ENCODE measurements around the gene FHAD1. TPM values are rescaled to one million over a fixed set of nuclear protein-coding genes. Genes with fewer than 3 reads are reported as not detected.

Gene FHAD1
- polyA plus RNA-seq, 1 of the 3 experiments (the other 2 are of a cell fraction) = 0.48 TPM

- no peaks in the 10 kb centered on the region for H3K79me2 ChIP-seq (ENCODE audit: insufficient read depth)
- H3K27ac ChIP-seq (ENCODE audit: low read depth in 2 of 2, low read length in 1 of 2) = no peak overlapping the region
- no peaks in the 10 kb centered on the region for H3K36me3 ChIP-seq (replicated peaks in 1 of 2; ENCODE audit: control insufficient read depth in 1 of 2, insufficient read depth in 2 of 2, low read length in 1 of 2)
- no peak for TF ChIP-seq TCF12 (IDR thresholded peaks at IDR 0.05)
- TF ChIP-seq MXI1 (IDR thresholded peaks at IDR 0.05; ENCODE audit: low read depth, low read length) = no peak
- no peak for TF ChIP-seq SIN3A (IDR thresholded peaks at IDR 0.05; ENCODE audit: borderline replicate concordance, low read depth, low read length)
- H3K4me3 ChIP-seq (ENCODE audit: low read depth in 2 of 2, low read length in 1 of 2) = no peak overlapping the region
- H4K20me1 ChIP-seq (ENCODE audit: insufficient read depth) = no peaks in the 10 kb centered on the region
- DNase-seq = no peak
- ChIA-PET CTCF (interaction anchor here (2.3 kb wide), 1 partner anchor 9 kb away, joined by 5 read pairs; no protein-coding TSS in a partner anchor), POLR2A (interaction anchor here (1.0 kb wide), 1 partner anchor 13 kb away, joined by 3 read pairs; no protein-coding TSS in a partner anchor)
- no peak overlapping the region for H3K9ac ChIP-seq
- 67% methylated on average over 1 of the region's 1 CpG for WGBS (ENCODE audit: low lambda C conversion rate)
- H2AFZ ChIP-seq (ENCODE audit: low read depth) = no peak overlapping the region
- H3K4me2 ChIP-seq = no peak overlapping the region
- H3K9me3 ChIP-seq = no peaks in the 10 kb centered on the region
- no peaks in the 10 kb centered on the region for H3K27me3 ChIP-seq (ENCODE audit: insufficient read depth)
- H3K9me2 ChIP-seq = no peaks in the 10 kb centered on the region
- no peaks in the 10 kb centered on the region for H3F3A ChIP-seq (replicated peaks; ENCODE audit: insufficient read depth)
- peaks cover 0 to 4% of the 10 kb centered on the region in 2 experiments; a peak in 1 of 4 replicates for H3K4me1 ChIP-seq (ENCODE audit: control insufficient read depth in 1 of 2, insufficient read depth in 2 of 2, low read depth in 1 of 2, low read length in 1 of 2)
Measured at GRCh38 chr1:15238789-15239188, 8.2 kb upstream of the FHAD1 start.

DNA sequence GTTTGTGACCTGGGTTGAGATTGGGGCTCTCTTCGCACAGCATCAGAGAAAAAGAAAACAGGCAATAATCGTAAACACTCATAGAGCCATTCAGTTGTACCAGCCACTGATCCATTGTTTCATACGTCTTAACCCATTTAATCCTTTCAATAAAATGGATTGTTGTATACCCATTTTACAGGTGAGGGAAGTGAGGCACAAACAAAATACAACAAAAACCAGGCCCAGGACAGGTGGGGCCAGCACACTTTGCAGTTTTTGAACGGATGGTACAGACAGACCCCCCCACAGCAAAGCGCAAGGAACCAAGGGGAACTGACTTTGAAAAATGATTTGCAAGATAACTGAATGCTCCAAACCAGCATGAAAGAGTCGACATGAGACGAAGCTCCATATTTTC, 4.3 kb upstream of the FHAD1 start:
- no peaks in the 10 kb centered on the region for H3K27me3 ChIP-seq (ENCODE audit: insufficient read depth)
- no peak overlapping the region for H3K4me3 ChIP-seq (ENCODE audit: low read depth in 2 of 2, low read length in 1 of 2)
- H3K27ac ChIP-seq (ENCODE audit: low read depth in 2 of 2, low read length in 1 of 2) = no peak overlapping the region
- no peaks in the 10 kb centered on the region for H4K20me1 ChIP-seq (ENCODE audit: insufficient read depth)
- POLR2A ChIA-PET = interaction anchor here (0.7 to 0.9 kb wide), 2 partner anchors 17 to 90 kb away, joined by 3 read pairs; no protein-coding TSS in a partner anchor
- H2AFZ ChIP-seq (ENCODE audit: low read depth) = no peak overlapping the region
- H3K9ac ChIP-seq = no peak overlapping the region
- H3K4me1 ChIP-seq (ENCODE audit: control insufficient read depth in 1 of 2, insufficient read depth in 2 of 2, low read depth in 1 of 2, low read length in 1 of 2) = peaks cover 0 to 16% of the 10 kb centered on the region in 2 experiments; a peak in 1 of 4 replicates
- no peak for TF ChIP-seq MEF2A (IDR thresholded peaks at IDR 0.05; ENCODE audit: borderline replicate concordance, low read depth)
- TF ChIP-seq PBX3 (IDR thresholded peaks at IDR 0.05) = no peak
- no peak for TF ChIP-seq FOSL2 (IDR thresholded peaks at IDR 0.05; ENCODE audit: borderline replicate concordance, low read depth)
- TF ChIP-seq RXRA (IDR thresholded peaks at IDR 0.05; ENCODE audit: borderline replicate concordance, low read depth) = no peak
- no peak for TF ChIP-seq ELF1 (IDR thresholded peaks at IDR 0.05)
- no peak for TF ChIP-seq TAF1 (IDR thresholded peaks at IDR 0.05; ENCODE audit: borderline replicate concordance, low read depth, low read length)
- H3F3A ChIP-seq (replicated peaks; ENCODE audit: insufficient read depth) = no peaks in the 10 kb centered on the region
- no peaks in the 10 kb centered on the region for H3K79me2 ChIP-seq (ENCODE audit: insufficient read depth)
- DNase-seq = no peak
- H3K9me2 ChIP-seq = no peaks in the 10 kb centered on the region
- CTCF ChIA-PET = interaction anchor here (1.1 to 1.7 kb wide), 2 partner anchors 29 to 90 kb away, joined by 3 read pairs; no protein-coding TSS in a partner anchor
- no peak overlapping the region for H3K4me2 ChIP-seq
- no peaks in the 10 kb centered on the region for H3K36me3 ChIP-seq (replicated peaks in 1 of 2; ENCODE audit: control insufficient read depth in 1 of 2, insufficient read depth in 2 of 2, low read length in 1 of 2)
- WGBS (ENCODE audit: low lambda C conversion rate) = 89% methylated on average over 7 of the region's 7 CpGs
- H3K9me3 ChIP-seq = no peaks in the 10 kb centered on the region

GRCh38 chr1:15243275-15244043, 3.6 kb upstream of the FHAD1 start:
- no peaks in the 10 kb centered on the region for H3K36me3 ChIP-seq (replicated peaks in 1 of 2; ENCODE audit: control insufficient read depth in 1 of 2, insufficient read depth in 2 of 2, low read length in 1 of 2)
- H3K79me2 ChIP-seq (ENCODE audit: insufficient read depth) = no peaks in the 10 kb centered on the region
- CTCF ChIA-PET = interaction anchor here (1.1 kb wide), 1 partner anchor 91 kb away, joined by 3 read pairs; no protein-coding TSS in a partner anchor
- H3K9ac ChIP-seq = no peak overlapping the region
- WGBS (ENCODE audit: low lambda C conversion rate) = 70% methylated on average over 10 of the region's 10 CpGs
- no peak overlapping the region for H2AFZ ChIP-seq (ENCODE audit: low read depth)
- H3K9me3 ChIP-seq = no peaks in the 10 kb centered on the region
- no peaks in the 10 kb centered on the region for H3K9me2 ChIP-seq
- no peaks in the 10 kb centered on the region for H3K27me3 ChIP-seq (ENCODE audit: insufficient read depth)
- DNase-seq = no peak
- no peaks in the 10 kb centered on the region for H3F3A ChIP-seq (replicated peaks; ENCODE audit: insufficient read depth)
- no peaks in the 10 kb centered on the region for H4K20me1 ChIP-seq (ENCODE audit: insufficient read depth)
- H3K27ac ChIP-seq (ENCODE audit: low read depth in 2 of 2, low read length in 1 of 2) = no peak overlapping the region
- no peak overlapping the region for H3K4me3 ChIP-seq (ENCODE audit: low read depth in 2 of 2, low read length in 1 of 2)
- POLR2A ChIA-PET = interaction anchor here (0.7 to 0.9 kb wide), 2 partner anchors 17 to 91 kb away, joined by 3 read pairs; no protein-coding TSS in a partner anchor
- H3K4me1 ChIP-seq (ENCODE audit: control insufficient read depth in 1 of 2, insufficient read depth in 2 of 2, low read depth in 1 of 2, low read length in 1 of 2) = peaks cover 0 to 16% of the 10 kb centered on the region in 2 experiments; a peak in 1 of 4 replicates
- no peak overlapping the region for H3K4me2 ChIP-seq
- TF ChIP-seq MAX (IDR thresholded peaks at IDR 0.05; ENCODE audit: low read depth) (no peak), FOXM1 (IDR thresholded peaks at IDR 0.05; ENCODE audit: low read depth) (no peak), JUND (IDR thresholded peaks at IDR 0.05) (no peak), POLR2AphosphoS5 (IDR thresholded peaks at IDR 0.05; ENCODE audit: low read depth, low read length) (no peak), RFX5 (IDR thresholded peaks at IDR 0.05; ENCODE audit: low read length) (no peak), NFIC (IDR thresholded peaks at IDR 0.05; ENCODE audit: borderline replicate concordance) (no peak), GATA2 (CRISPR knock-in tag; IDR thresholded peaks at IDR 0.05) (no peak)
- TF ChIP-seq, protein P1, sequence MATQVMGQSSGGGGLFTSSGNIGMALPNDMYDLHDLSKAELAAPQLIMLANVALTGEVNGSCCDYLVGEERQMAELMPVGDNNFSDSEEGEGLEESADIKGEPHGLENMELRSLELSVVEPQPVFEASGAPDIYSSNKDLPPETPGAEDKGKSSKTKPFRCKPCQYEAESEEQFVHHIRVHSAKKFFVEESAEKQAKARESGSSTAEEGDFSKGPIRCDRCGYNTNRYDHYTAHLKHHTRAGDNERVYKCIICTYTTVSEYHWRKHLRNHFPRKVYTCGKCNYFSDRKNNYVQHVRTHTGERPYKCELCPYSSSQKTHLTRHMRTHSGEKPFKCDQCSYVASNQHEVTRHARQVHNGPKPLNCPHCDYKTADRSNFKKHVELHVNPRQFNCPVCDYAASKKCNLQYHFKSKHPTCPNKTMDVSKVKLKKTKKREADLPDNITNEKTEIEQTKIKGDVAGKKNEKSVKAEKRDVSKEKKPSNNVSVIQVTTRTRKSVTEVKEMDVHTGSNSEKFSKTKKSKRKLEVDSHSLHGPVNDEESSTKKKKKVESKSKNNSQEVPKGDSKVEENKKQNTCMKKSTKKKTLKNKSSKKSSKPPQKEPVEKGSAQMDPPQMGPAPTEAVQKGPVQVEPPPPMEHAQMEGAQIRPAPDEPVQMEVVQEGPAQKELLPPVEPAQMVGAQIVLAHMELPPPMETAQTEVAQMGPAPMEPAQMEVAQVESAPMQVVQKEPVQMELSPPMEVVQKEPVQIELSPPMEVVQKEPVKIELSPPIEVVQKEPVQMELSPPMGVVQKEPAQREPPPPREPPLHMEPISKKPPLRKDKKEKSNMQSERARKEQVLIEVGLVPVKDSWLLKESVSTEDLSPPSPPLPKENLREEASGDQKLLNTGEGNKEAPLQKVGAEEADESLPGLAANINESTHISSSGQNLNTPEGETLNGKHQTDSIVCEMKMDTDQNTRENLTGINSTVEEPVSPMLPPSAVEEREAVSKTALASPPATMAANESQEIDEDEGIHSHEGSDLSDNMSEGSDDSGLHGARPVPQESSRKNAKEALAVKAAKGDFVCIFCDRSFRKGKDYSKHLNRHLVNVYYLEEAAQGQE (IDR thresholded peaks at IDR 0.05; ENCODE audit: low read depth, low read length) = no peak

Measured in SK-N-SH (cell line).